GM23338 (cell line): Measurements from ENCODE around the gene CDC42BPA. TPM values are rescaled to one million over a fixed set of nuclear protein-coding genes. Genes with fewer than 3 reads are reported as not detected.

Source experiments
- ATAC-seq: fragments of 200-7000 bp; cut with Tn5 transposase; 3 replicates; pipeline ENCODE4 v1.9.1; 2020
- DNase-seq: peaks from one replicate; pipeline ENCODE4 v3.0.0-alpha.2; 2015; ENCODE audit warnings: low spot score
- H2AFZ ChIP-seq: fragments of 200-600 bp; sonication (generic); 2 replicates; pipeline ENCODE4 v1.8.0; 2016; ENCODE audit warnings: antibody characterized with exemption, mild to moderate bottlenecking, moderate library complexity
- H3F3A ChIP-seq: fragments of 200-600 bp; sonication (generic); replicated peaks from 2 replicates; pipeline ENCODE4 v1.8.0; 2017; ENCODE audit warnings: antibody characterized with exemption, mixed run types, low read depth
- H3K27ac ChIP-seq: fragments of 200-600 bp; sonication (generic); 2 replicates; pipeline ENCODE4 v1.6.1; 2016; ENCODE audit warnings: low read depth
- H3K27me3 ChIP-seq: fragments of 200-600 bp; sonication (generic); 2 replicates; pipeline ENCODE4 v1.8.0; 2016; ENCODE audit warnings: mild to moderate bottlenecking, mixed run types, moderate library complexity; ENCODE audit not compliant: insufficient read depth
- H3K36me3 ChIP-seq: fragments of 200-600 bp; sonication (generic); 2 replicates; pipeline ENCODE4 v1.8.0; 2016; ENCODE audit warnings: mild to moderate bottlenecking; ENCODE audit not compliant: insufficient read depth
- H3K4me1 ChIP-seq: fragments of 200-600 bp; sonication (generic); 2 replicates; pipeline ENCODE4 v1.8.0; 2016; ENCODE audit warnings: mild to moderate bottlenecking, moderate library complexity; ENCODE audit not compliant: insufficient read depth
- H3K4me2 ChIP-seq: fragments of 200-600 bp; sonication (generic); 2 replicates; pipeline ENCODE4 v1.7.1; 2017; ENCODE audit warnings: mixed run types
- H3K4me3 ChIP-seq: fragments of 200-600 bp; sonication (generic); 2 replicates; pipeline ENCODE4 v1.6.1; 2016; ENCODE audit warnings: mixed run types
- H3K79me2 ChIP-seq: fragments of 200-600 bp; sonication (generic); replicated peaks from 2 replicates; pipeline ENCODE4 v1.8.0; 2017; ENCODE audit warnings: mild to moderate bottlenecking; ENCODE audit not compliant: insufficient read depth
- H3K9me2 ChIP-seq: fragments of 200-600 bp; sonication (generic); 2 replicates; pipeline ENCODE4 v1.8.0; 2017; ENCODE audit not compliant: insufficient read depth
- H4K20me1 ChIP-seq: fragments of 200-600 bp; sonication (generic); replicated peaks from 2 replicates; pipeline ENCODE4 v1.8.0; 2017; ENCODE audit warnings: mild to moderate bottlenecking; ENCODE audit not compliant: insufficient read depth
- H3K27ac Mint-ChIP-seq: 2 replicates; pipeline ENCODE4 v1.8.0; 2020; ENCODE audit warnings: inconsistent platforms, mild to moderate bottlenecking, moderate library complexity, mixed read lengths
- H3K27me3 Mint-ChIP-seq: 3 replicates; pipeline ENCODE4 v1.8.0; 2022; ENCODE audit warnings: low read depth, mild to moderate bottlenecking, moderate library complexity, mixed read lengths, inconsistent platforms; ENCODE audit not compliant: insufficient read depth, poor library complexity
- H3K36me3 Mint-ChIP-seq: 3 replicates; pipeline ENCODE4 v1.8.0; 2021; ENCODE audit warnings: low read depth, mild to moderate bottlenecking, inconsistent platforms, moderate library complexity, mixed read lengths
- H3K4me1 Mint-ChIP-seq: 3 replicates; pipeline ENCODE4 v1.8.0; 2020; ENCODE audit warnings: mild to moderate bottlenecking, inconsistent platforms, mixed read lengths
- H3K4me3 Mint-ChIP-seq: 3 replicates; pipeline ENCODE4 v1.8.0; 2021; ENCODE audit warnings: moderate library complexity, mild to moderate bottlenecking, inconsistent platforms, mixed read lengths
- H3K9me3 Mint-ChIP-seq: 3 replicates; pipeline ENCODE4 v1.8.0; 2020; ENCODE audit warnings: moderate library complexity, mild to moderate bottlenecking, inconsistent platforms, mixed read lengths
- CREB1 ChIP-seq: fragments of 250-450 bp; sonication (Bioruptor Pico); IDR thresholded peaks from 2 replicates; pipeline ENCODE4 v1.5.0; 2020; ENCODE audit warnings: low read depth, mild to moderate bottlenecking, moderate library complexity
- ETS1 ChIP-seq: IDR thresholded peaks from 2 replicates; pipeline ENCODE4 v1.6.1; 2016; ENCODE audit warnings: antibody characterized with exemption
- EZH2 ChIP-seq: fragments of 200-600 bp; sonication (generic); IDR thresholded peaks from one replicate; pipeline ENCODE4 v1.8.0; 2017; ENCODE audit warnings: antibody characterized with exemption, mild to moderate bottlenecking, low read depth; ENCODE audit not compliant: unreplicated experiment
- EZH2phosphoT487 ChIP-seq: fragments of 200-600 bp; sonication (generic); IDR thresholded peaks from one replicate; pipeline ENCODE4 v1.8.1; 2018; ENCODE audit warnings: antibody characterized with exemption; ENCODE audit not compliant: unreplicated experiment
- JUNB ChIP-seq: IDR thresholded peaks from one replicate; pipeline ENCODE4 v1.6.1; 2016; ENCODE audit warnings: antibody characterized with exemption; ENCODE audit not compliant: unreplicated experiment
- NANOG ChIP-seq: IDR thresholded peaks from 2 replicates; pipeline ENCODE4 v1.6.1; 2016; ENCODE audit warnings: antibody characterized with exemption, borderline replicate concordance
- POLR2AphosphoS5 ChIP-seq: IDR thresholded peaks from 2 replicates; pipeline ENCODE4 v1.6.1; 2016; ENCODE audit warnings: antibody characterized with exemption, low read depth
- REST ChIP-seq: IDR thresholded peaks from one replicate; pipeline ENCODE4 v1.6.1; 2018; ENCODE audit warnings: antibody characterized with exemption; ENCODE audit not compliant: unreplicated experiment
- STAT1 ChIP-seq: IDR thresholded peaks from one replicate; pipeline ENCODE4 v1.6.1; 2016; ENCODE audit warnings: antibody characterized with exemption; ENCODE audit not compliant: unreplicated experiment
- ZNF114 ChIP-seq: fragments of 250-450 bp; sonication (Bioruptor Pico); IDR thresholded peaks from 2 replicates; pipeline ENCODE4 v1.5.0; 2020; ENCODE audit warnings: mild to moderate bottlenecking, moderate library complexity
- ZNF331 ChIP-seq: fragments of 250-450 bp; sonication (Bioruptor Pico); IDR thresholded peaks from 2 replicates; pipeline ENCODE4 v1.5.0; 2020; ENCODE audit warnings: low read depth, mild to moderate bottlenecking, moderate library complexity
- ZNF462 ChIP-seq: fragments of 250-450 bp; sonication (Bioruptor Pico); IDR thresholded peaks from 2 replicates; pipeline ENCODE4 v1.5.0; 2020; ENCODE audit warnings: mild to moderate bottlenecking, moderate library complexity
- polyA plus RNA-seq: library from polyadenylated mRNA; unstranded; fragments of >200 nt; fragmentation: Nextera tagmentation; extraction: Ambion mirVana; gene quantifications from 2 replicates; pipeline ENCODE4 v1.2.1, GENCODE V29; 2016
- total RNA-seq: library from RNA; depleted of rRNA; stranded (reverse); fragments of >200 nt; shearing (Covaris generic); gene quantifications from 2 replicates; pipeline ENCODE4 v1.2.3, GENCODE V29; 2014
- TF ChIP-seq, protein P1 (sequence below), 2 experiments: fragments of 200-600 bp in 1 of 2; sonication (generic) in 1 of 2; conservative IDR thresholded peaks; 2 replicates each; pipeline versions ENCODE4 v1.5.1 to v1.6.1; 2016 to 2017; ENCODE audit warnings: antibody characterized with exemption in 2 of 2, low read depth in 2 of 2, mild to moderate bottlenecking in 2 of 2, moderate library complexity in 1 of 2

CDC42BPA gene
- total and polyA plus RNA-seq, 2 experiments from 2014 or later = 17.7 to 40.1 TPM

DNA sequence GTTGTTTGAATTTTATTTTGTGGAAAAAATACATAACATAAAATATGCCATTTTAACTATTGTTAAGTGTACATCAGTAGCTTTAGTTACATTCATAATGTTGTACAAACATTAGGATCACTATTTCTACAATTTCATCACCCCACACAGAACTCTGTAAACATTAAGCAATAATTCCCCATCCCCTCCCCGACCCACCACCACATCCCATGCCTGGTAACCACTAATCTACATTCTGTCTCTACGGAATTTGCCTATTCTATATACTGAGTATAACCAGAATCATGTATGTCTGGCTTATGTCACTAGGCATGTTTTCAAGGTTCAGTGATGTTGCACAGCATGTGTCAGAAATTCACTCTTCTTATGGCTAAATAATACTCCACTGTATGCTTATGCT is 47.7 kb downstream of the CDC42BPA start:
- H3K27ac Mint-ChIP-seq = no peak overlapping the region
- H3K4me3 Mint-ChIP-seq = no peak overlapping the region
- H3K36me3 Mint-ChIP-seq = peaks cover 8% of the 10 kb centered on the region
- no peaks in the 10 kb centered on the region for H3F3A ChIP-seq
- H3K4me1 ChIP-seq = 0 out of 2 replicates have a peak, but pooled peaks cover 5% of the 10 kb centered on the region
- peaks cover 93% of the 10 kb centered on the region for H3K79me2 ChIP-seq
- H3K27me3 Mint-ChIP-seq = no peaks in the 10 kb centered on the region
- H2AFZ ChIP-seq = no peak overlapping the region
- H3K4me2 ChIP-seq = no peak overlapping the region
- no peak for ATAC-seq
- peaks cover 9% of the 10 kb centered on the region; the same call in 2 of the 3 replicates for H3K4me1 Mint-ChIP-seq
- no peak for DNase-seq
- no peak overlapping the region for H3K27ac ChIP-seq
- H3K36me3 ChIP-seq = no peaks in the 10 kb centered on the region
- H3K4me3 ChIP-seq = no peak overlapping the region
- no peaks in the 10 kb centered on the region for H3K27me3 ChIP-seq
- no peak for TF ChIP-seq NANOG
- no peak for TF ChIP-seq REST
- TF ChIP-seq POLR2AphosphoS5 = no peak
- TF ChIP-seq ZNF462 (CRISPR knock-in tag) = no peak
- TF ChIP-seq EZH2 = no peak
- no peak for TF ChIP-seq ZNF114 (CRISPR knock-in tag)
- TF ChIP-seq EZH2phosphoT487 = no peak
- TF ChIP-seq, protein P1, sequence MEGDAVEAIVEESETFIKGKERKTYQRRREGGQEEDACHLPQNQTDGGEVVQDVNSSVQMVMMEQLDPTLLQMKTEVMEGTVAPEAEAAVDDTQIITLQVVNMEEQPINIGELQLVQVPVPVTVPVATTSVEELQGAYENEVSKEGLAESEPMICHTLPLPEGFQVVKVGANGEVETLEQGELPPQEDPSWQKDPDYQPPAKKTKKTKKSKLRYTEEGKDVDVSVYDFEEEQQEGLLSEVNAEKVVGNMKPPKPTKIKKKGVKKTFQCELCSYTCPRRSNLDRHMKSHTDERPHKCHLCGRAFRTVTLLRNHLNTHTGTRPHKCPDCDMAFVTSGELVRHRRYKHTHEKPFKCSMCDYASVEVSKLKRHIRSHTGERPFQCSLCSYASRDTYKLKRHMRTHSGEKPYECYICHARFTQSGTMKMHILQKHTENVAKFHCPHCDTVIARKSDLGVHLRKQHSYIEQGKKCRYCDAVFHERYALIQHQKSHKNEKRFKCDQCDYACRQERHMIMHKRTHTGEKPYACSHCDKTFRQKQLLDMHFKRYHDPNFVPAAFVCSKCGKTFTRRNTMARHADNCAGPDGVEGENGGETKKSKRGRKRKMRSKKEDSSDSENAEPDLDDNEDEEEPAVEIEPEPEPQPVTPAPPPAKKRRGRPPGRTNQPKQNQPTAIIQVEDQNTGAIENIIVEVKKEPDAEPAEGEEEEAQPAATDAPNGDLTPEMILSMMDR (conservative IDR thresholded peaks at IDR 0.05; ENCODE audit: low read depth in 2 of 2) = no peak
- TF ChIP-seq ZNF331 (CRISPR knock-in tag) = no peak
- TF ChIP-seq CREB1 (CRISPR knock-in tag) = no peak
- TF ChIP-seq JUNB = no peak
- no peak for TF ChIP-seq STAT1
- no peak for TF ChIP-seq ETS1
- H3K9me3 Mint-ChIP-seq = peaks cover 11% of the 10 kb centered on the region
- peaks cover 11% of the 10 kb centered on the region; the same call in 1 of the 2 replicates for H4K20me1 ChIP-seq
- H3K9me2 ChIP-seq = no peaks in the 10 kb centered on the region
